Measurements from ENCODE around the gene DUSP22. TPM values are rescaled to one million over a fixed set of nuclear protein-coding genes. Genes with fewer than 3 reads are reported as not detected.

Gene DUSP22
- total RNA-seq, 1 experiment from 2014 or later: 16.0 TPM

DNA sequence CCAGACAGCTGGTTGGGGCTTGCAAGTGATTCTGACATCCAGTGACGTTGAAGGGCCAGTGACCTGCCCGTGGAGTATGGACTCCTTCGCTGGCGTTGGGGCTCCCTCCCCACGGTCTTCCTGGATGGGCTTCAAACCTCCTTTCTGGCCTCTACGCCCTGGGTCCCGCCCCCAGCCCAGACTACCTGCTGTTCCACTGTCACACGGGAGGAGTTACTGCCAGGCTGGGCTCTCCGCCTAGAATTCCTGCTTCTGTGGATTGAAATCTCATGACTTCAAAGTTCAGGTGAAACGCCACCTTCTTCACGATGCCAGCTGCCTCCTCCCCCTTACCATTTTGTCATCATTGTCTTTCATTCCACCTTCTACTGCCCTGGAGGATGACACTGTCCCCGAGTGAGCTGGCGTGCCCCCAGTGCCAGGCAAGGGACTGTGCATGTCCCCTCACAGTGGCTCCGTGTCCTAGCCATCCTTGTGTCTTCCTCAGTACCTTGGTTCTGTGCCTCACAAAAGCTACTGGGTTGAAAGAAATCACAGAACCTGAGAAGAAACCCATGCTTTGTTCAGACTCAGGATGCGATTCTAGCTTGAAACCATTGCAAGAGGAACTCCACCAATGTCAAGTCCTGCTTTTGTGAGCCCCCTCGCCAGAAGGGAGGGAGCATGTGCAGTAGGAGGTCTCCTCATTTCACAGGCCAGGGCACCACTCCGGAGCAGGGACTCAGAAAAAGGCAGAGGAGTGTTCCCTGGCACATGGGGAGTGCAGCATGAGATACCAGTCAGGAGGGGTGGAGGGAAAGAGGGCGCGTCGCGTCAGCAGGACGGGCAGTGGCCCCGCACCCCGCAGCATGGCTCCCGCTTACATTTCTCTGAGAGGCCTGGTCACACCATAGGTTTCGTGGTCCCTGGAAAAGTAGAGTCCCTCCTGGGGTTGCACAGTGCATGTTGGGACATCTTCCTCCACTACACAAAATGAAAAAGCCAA is 88.2 kb downstream of the DUSP22 start:
- TF ChIP-seq, protein P1, sequence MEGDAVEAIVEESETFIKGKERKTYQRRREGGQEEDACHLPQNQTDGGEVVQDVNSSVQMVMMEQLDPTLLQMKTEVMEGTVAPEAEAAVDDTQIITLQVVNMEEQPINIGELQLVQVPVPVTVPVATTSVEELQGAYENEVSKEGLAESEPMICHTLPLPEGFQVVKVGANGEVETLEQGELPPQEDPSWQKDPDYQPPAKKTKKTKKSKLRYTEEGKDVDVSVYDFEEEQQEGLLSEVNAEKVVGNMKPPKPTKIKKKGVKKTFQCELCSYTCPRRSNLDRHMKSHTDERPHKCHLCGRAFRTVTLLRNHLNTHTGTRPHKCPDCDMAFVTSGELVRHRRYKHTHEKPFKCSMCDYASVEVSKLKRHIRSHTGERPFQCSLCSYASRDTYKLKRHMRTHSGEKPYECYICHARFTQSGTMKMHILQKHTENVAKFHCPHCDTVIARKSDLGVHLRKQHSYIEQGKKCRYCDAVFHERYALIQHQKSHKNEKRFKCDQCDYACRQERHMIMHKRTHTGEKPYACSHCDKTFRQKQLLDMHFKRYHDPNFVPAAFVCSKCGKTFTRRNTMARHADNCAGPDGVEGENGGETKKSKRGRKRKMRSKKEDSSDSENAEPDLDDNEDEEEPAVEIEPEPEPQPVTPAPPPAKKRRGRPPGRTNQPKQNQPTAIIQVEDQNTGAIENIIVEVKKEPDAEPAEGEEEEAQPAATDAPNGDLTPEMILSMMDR (conservative IDR thresholded peaks at IDR 0.05; ENCODE audit: low read depth, low read length): no peak
- TF ChIP-seq EZH2 (IDR thresholded peaks at IDR 0.05; ENCODE audit: borderline replicate concordance, low read depth, low read length, poor library complexity, severe bottlenecking): no peak
- H3K4me1 ChIP-seq (ENCODE audit: insufficient read depth, low read length, poor library complexity, severe bottlenecking): no peaks in the 10 kb centered on the region
- no peak for DNase-seq (ENCODE audit: low spot score)
- POLR2A ChIA-PET (ENCODE audit: low non-redundant PET): no interaction called here
- no TSS peak for BruUV-seq (replicated peaks)
- intact Hi-C loops (cut with micrococcal nuclease; ENCODE audit: unreplicated experiment): no loop called here
- no peak overlapping the region for H3K27ac ChIP-seq (ENCODE audit: low read depth, low read length, poor library complexity, severe bottlenecking)
- H3K4me3 ChIP-seq (ENCODE audit: low read depth, low read length, poor library complexity, severe bottlenecking): no peak overlapping the region
- no peaks in the 10 kb centered on the region for H3K9me3 ChIP-seq (ENCODE audit: low read depth, low read length, poor library complexity, severe bottlenecking)
- CTCF ChIA-PET: no interaction called here
- H3K36me3 ChIP-seq (ENCODE audit: insufficient read depth, low read length, poor library complexity, severe bottlenecking): no peaks in the 10 kb centered on the region
- peaks cover 9% of the 10 kb centered on the region for H3K27me3 ChIP-seq (replicated peaks; ENCODE audit: insufficient read depth, low read depth, low read length, poor library complexity)

DNA sequence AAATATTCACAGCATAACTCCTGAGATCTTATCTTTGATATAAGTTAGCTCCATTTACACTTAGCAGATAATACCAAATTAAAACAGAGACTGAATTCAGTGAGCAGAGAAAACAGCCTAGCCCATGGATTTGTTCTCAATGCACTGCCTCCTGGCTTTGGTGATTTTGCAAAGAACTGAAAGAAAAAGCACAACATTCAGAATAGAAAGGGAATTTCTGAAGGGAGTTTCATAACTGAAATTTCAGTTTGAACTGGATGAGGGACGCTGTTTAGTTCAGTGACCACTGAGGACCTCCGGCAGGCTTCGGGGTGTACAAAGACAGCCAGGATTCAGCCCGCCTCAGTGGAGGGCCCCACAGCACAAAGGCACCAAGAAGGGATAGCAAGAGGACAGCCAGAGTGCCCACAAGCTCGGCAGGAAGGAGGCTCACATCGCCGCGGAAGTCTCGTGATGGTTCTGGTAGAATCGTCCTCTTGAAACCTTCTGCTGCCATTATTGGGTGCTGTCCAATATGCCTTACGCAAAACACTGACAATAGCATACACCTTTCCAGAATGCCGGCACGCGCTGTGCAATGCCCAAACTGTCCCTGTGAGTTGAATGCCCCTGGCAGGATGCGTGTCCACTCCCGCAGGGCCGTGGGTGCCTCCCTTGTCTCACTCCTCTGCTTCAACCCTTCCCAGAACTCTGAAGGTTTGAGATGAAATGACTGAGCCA is 89.6 kb downstream of the DUSP22 start:
- no peak for DNase-seq (ENCODE audit: low spot score)
- Histone ChIP-seq H3K9me3 (ENCODE audit: low read depth, low read length, poor library complexity, severe bottlenecking) (no peaks in the 10 kb centered on the region), H3K27ac (ENCODE audit: low read depth, low read length, poor library complexity, severe bottlenecking) (no peak overlapping the region), H3K27me3 (replicated peaks; ENCODE audit: insufficient read depth, low read depth, low read length, poor library complexity) (peaks cover 17% of the 10 kb centered on the region), H3K4me3 (ENCODE audit: low read depth, low read length, poor library complexity, severe bottlenecking) (no peak overlapping the region), H3K4me1 (ENCODE audit: insufficient read depth, low read length, poor library complexity, severe bottlenecking) (no peaks in the 10 kb centered on the region), H3K36me3 (ENCODE audit: insufficient read depth, low read length, poor library complexity, severe bottlenecking) (no peaks in the 10 kb centered on the region)
- ChIA-PET CTCF (no interaction called here), POLR2A (ENCODE audit: low non-redundant PET) (no interaction called here)
- intact Hi-C loops (cut with micrococcal nuclease; ENCODE audit: unreplicated experiment): no loop called here
- no peak for TF ChIP-seq EZH2 (IDR thresholded peaks at IDR 0.05; ENCODE audit: borderline replicate concordance, low read depth, low read length, poor library complexity, severe bottlenecking)
- TF ChIP-seq, protein P1 (conservative IDR thresholded peaks at IDR 0.05; ENCODE audit: low read depth, low read length): no peak
- no TSS peak for BruUV-seq (replicated peaks)

DNA sequence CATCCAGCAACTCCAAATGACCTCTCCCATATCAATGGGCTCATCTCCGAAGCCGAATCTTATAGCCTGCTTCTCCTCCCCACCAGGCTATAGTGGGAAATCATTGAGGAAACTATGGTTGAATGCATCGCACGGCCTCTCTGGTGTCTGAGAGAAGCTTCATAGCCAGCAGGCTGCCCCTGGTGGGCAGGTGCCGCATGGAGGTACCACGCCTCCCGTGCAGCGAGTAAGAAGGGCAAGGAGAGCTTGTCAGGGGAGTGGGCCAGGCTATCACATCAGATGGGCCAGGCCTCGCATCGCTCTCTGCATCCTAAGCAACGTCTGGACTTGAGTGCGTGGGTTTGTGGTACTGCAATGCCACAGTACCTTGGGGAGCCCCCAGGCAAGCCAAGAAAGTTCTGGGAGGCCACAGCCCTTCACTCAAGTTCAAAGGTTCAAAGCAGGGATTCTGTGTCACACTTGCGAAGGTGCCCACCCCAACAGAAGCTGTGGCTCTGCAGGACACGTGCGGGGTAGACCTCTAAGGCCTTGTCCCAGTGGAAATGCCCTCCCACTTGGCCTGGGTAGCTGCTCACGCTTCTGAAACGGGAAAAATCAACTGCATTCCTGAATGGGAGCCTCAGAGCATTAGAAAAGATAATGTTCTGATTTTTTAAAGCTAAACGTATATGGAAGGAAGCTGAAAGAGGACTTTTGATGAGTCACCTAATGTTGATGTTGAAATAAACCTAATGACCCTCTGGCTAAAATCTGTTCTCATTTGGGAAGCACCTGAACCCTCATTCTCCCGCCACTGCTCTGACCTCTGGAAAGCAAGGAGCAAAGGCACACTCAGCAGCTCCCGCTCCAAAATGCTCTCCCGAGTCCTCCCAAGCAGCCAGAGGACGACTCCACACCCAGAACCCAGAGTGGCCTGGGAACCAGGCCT is 90.9 kb downstream of the DUSP22 start:
- H3K9me3 ChIP-seq (ENCODE audit: low read depth, low read length, poor library complexity, severe bottlenecking): no peaks in the 10 kb centered on the region
- no peak overlapping the region for H3K4me3 ChIP-seq (ENCODE audit: low read depth, low read length, poor library complexity, severe bottlenecking)
- ChIA-PET CTCF (no interaction called here), POLR2A (ENCODE audit: low non-redundant PET) (no interaction called here)
- no peak for TF ChIP-seq EZH2 (IDR thresholded peaks at IDR 0.05; ENCODE audit: borderline replicate concordance, low read depth, low read length, poor library complexity, severe bottlenecking)
- TF ChIP-seq, protein P1 (conservative IDR thresholded peaks at IDR 0.05; ENCODE audit: low read depth, low read length): no peak
- H3K27me3 ChIP-seq (replicated peaks; ENCODE audit: insufficient read depth, low read depth, low read length, poor library complexity): peaks cover 29% of the 10 kb centered on the region
- no TSS peak for BruUV-seq (replicated peaks)
- H3K27ac ChIP-seq (ENCODE audit: low read depth, low read length, poor library complexity, severe bottlenecking): no peak overlapping the region
- intact Hi-C loops (cut with micrococcal nuclease; ENCODE audit: unreplicated experiment): no loop called here
- H3K4me1 ChIP-seq (ENCODE audit: insufficient read depth, low read length, poor library complexity, severe bottlenecking): no peaks in the 10 kb centered on the region
- DNase-seq (ENCODE audit: low spot score): no peak
- H3K36me3 ChIP-seq (ENCODE audit: insufficient read depth, low read length, poor library complexity, severe bottlenecking): no peaks in the 10 kb centered on the region
